GM12878 (cell line): ENCODE results near the gene TMEM192.
"Not testable (repeated sequence)": the region's sequence is repeated elsewhere in the genome, so short reads cannot be mapped to it uniquely, and the experiment has no call there.

ENCODE experiments used
- CHD4 ChIP-seq: fragments of 200-600 bp; sonication (generic); IDR thresholded peaks from 2 replicates; pipeline ENCODE4 v1.6.1; 2016; ENCODE audit warnings: mild to moderate bottlenecking
- FOS ChIP-seq: IDR thresholded peaks from 3 replicates; pipeline ENCODE4 v1.6.1; 2011; ENCODE audit warnings: borderline replicate concordance; ENCODE audit not compliant: insufficient read length; ENCODE audit errors: extremely low read depth
- RELA ChIP-seq: fragments of 450-650 bp; IDR thresholded peaks from 2 replicates; pipeline ENCODE4 v1.8.0; 2014; ENCODE audit warnings: borderline replicate concordance; ENCODE audit not compliant: partially characterized antibody
- SIN3A ChIP-seq: IDR thresholded peaks from 2 replicates; pipeline ENCODE4 v1.6.1; 2012; ENCODE audit warnings: low read depth, low read length, improper control_type of control experiment
- ZBTB11 ChIP-seq: fragments of 450-650 bp; formaldehyde crosslinking; IDR thresholded peaks from 2 replicates; pipeline ENCODE4 v1.5.0; 2022; ENCODE audit warnings: mild to moderate bottlenecking, missing genetic modification characterization
- TF ChIP-seq, protein P1 (sequence below), 3 experiments: IDR thresholded peaks in 2 of 3; conservative IDR thresholded peaks in 1 of 3; 2 replicates each; pipeline ENCODE4 v1.5.1; 2011; ENCODE audit warnings: low read depth in 3 of 3, low read length in 3 of 3, mild to moderate bottlenecking in 3 of 3, control low read depth in 2 of 3, moderate library complexity in 2 of 3, inconsistent platforms in 1 of 3, mixed read lengths in 1 of 3; ENCODE audit not compliant: control insufficient read depth in 2 of 3, insufficient read depth in 1 of 3; ENCODE audit errors: extremely low read depth in 1 of 3

GRCh38 chr4:165092187-165092586 lies 20.5 kb downstream of the TMEM192 start:
- TF ChIP-seq, protein P1, sequence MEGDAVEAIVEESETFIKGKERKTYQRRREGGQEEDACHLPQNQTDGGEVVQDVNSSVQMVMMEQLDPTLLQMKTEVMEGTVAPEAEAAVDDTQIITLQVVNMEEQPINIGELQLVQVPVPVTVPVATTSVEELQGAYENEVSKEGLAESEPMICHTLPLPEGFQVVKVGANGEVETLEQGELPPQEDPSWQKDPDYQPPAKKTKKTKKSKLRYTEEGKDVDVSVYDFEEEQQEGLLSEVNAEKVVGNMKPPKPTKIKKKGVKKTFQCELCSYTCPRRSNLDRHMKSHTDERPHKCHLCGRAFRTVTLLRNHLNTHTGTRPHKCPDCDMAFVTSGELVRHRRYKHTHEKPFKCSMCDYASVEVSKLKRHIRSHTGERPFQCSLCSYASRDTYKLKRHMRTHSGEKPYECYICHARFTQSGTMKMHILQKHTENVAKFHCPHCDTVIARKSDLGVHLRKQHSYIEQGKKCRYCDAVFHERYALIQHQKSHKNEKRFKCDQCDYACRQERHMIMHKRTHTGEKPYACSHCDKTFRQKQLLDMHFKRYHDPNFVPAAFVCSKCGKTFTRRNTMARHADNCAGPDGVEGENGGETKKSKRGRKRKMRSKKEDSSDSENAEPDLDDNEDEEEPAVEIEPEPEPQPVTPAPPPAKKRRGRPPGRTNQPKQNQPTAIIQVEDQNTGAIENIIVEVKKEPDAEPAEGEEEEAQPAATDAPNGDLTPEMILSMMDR (IDR thresholded peaks at IDR 0.05 in 2 of 3, conservative IDR thresholded peaks at IDR 0.05 in 1 of 3; ENCODE audit: control insufficient read depth in 2 of 3, extremely low read depth in 1 of 3, insufficient read depth in 1 of 3, low read depth in 3 of 3, low read length in 3 of 3) = not testable (repeated sequence)
- TF ChIP-seq ZBTB11 (CRISPR knock-in tag); CHD4; RELA; SIN3A; FOS: not testable (repeated sequence)
